Heart left ventricle (tissue), 16 donors: Measurements from ENCODE around the gene CYSTM1. TPM values are rescaled to one million over a fixed set of nuclear protein-coding genes. Genes with fewer than 3 reads are reported as not detected.

Experiments
- ATAC-seq, 4 donors: fragments of 200-7000 bp; cut with Tn5 transposase; one replicate each; pipeline ENCODE4 v1.9.1; 2020 to 2022; ENCODE audit warnings: moderate library complexity in 4 of 4, mild to moderate bottlenecking in 3 of 4, moderate number of reproducible peaks in 1 of 4
- DNase-seq, 5 donors: peaks; one replicate each; pipeline ENCODE4 v3.0.0-alpha.2; 2020
- H3K27ac ChIP-seq, 12 donors: fragments of 200-600 bp; sonication (generic) in 4 of 12; one replicate each; pipeline versions ENCODE4 v1.5.0 to v1.8.0; 2016 to 2022; ENCODE audit warnings: mild to moderate bottlenecking in 2 of 12
- H3K27me3 ChIP-seq, 9 donors: fragments of 200-600 bp; sonication (generic) in 2 of 9; one replicate each; pipeline versions ENCODE4 v1.5.1 to v1.8.0; 2016 to 2022; ENCODE audit warnings: mild to moderate bottlenecking in 3 of 9
- H3K36me3 ChIP-seq, 9 donors: fragments of 200-600 bp; sonication (generic) in 2 of 9; one replicate each; pipeline versions ENCODE4 v1.5.0 to v1.8.0; 2018 to 2022; ENCODE audit warnings: mild to moderate bottlenecking in 2 of 9
- H3K4me1 ChIP-seq, 12 donors: fragments of 200-600 bp; sonication (generic) in 4 of 12; one replicate each; pipeline versions ENCODE4 v1.5.0 to v1.8.0; 2016 to 2022; ENCODE audit warnings: mild to moderate bottlenecking in 3 of 12
- H3K4me3 ChIP-seq, 12 donors: fragments of 200-600 bp; sonication (generic) in 4 of 12; one replicate each; pipeline versions ENCODE4 v1.5.0 to v1.8.0; 2017 to 2022; ENCODE audit warnings: mild to moderate bottlenecking in 9 of 12, moderate library complexity in 4 of 12
- H3K9me3 ChIP-seq, 12 donors: fragments of 200-600 bp; sonication (generic) in 4 of 12; one replicate each; pipeline versions ENCODE4 v1.5.0 to v1.8.0; 2016 to 2022; ENCODE audit warnings: mild to moderate bottlenecking in 1 of 12
- POLR2A ChIP-seq, 2 donors: fragments of 450-650 bp; IDR thresholded peaks; one replicate each; pipeline ENCODE4 v1.6.1; 2017; ENCODE audit warnings: antibody characterized with exemption in 2 of 2, mild to moderate bottlenecking in 2 of 2, moderate library complexity in 2 of 2
- whole genome bisulfite sequencing, 4 donors: extraction: QIAGEN DNeasy Blood & Tissue Kit in 2 of 4; methylation state at CpG; one replicate each; pipeline versions ENCODE4 v1.1.5 to v1.1.7; 2013 to 2018; 5-methylcytosine and 5-hydroxymethylcytosine counted together
- intact Hi-C, 10 donors: fragments of 100-400 bp; cut with DNase I; formaldehyde crosslinking; loops; one replicate each; pipeline versions ENCODE4 v1.11.1 to v1.14.2; 2022
- polyA plus RNA-seq, 2 donors: library from polyadenylated mRNA; stranded (reverse); fragments of 200-250 nt; gene quantifications; one replicate each; pipeline ENCODE4 v1.2.3, GENCODE V29; 2013
- total RNA-seq, 9 donors: library from RNA; depleted of rRNA in 2 of 9; stranded (reverse); fragments of >200 nt in 2 of 9; fragmentation: NEBNext Ultra II Directional in 3 of 9; extraction: Animal tissue kit (Norgen Biotek cat#: 25700) in 3 of 9; gene quantifications; one replicate each; pipeline versions ENCODE4 v1.1.0 to v1.2.4, GENCODE V29; 2016 to 2023
- TF ChIP-seq, protein P1 (sequence below), 12 donors: fragments of 200-600 bp; sonication (generic) in 4 of 12; IDR thresholded peaks; one replicate each; pipeline versions ENCODE4 v1.5.0 to v1.8.0; 2018 to 2022; ENCODE audit warnings: antibody characterized with exemption in 12 of 12, mild to moderate bottlenecking in 5 of 12
- donor health status: ischemic (EF 13 %, LVEDD 7.1; RV severe dilation, severe dysfunction).
- donor health status: healthy with polysubstance abuse.
- donor health status: DM: no; HTN: yes; CAD: no.
- donor health status: DM: no; HTN: no; CAD: no.
- donor health status: ischemic (EF 25% LVEDD 6.9; RV normal size, moderate dysfunction).
- donor health status: ischemic (EF 25% LVEDD 5.7; RV mildly dilated, moderate dysfunction).
- donor health status: healthy.
- donor health status: DM: yes; HTN: yes; CAD: no.
- donor health status: ischemic (EF 35%, LVEDD 5.7; RV mildly dilated, moderate dysfunction).
- donor health status: nonischemic (EF 11% LVEDD 7.7; RV severe dilation, severe dysfunction).
- donor health status: DM: yes; HTN: yes; CAD: no.
- donor health status: PGD.
- donor health status: ischemic (EF 29% LVEDD 5.4; RV normal size, mild dysfunction).
- donor health status: nonischemic (EF 23%, LVEDD 6.1; RV moderate dilation, normal function).

The CYSTM1 gene
- total and polyA plus RNA-seq, 11 donors, result 58.1 to 238 (median 94.5) TPM

DNA sequence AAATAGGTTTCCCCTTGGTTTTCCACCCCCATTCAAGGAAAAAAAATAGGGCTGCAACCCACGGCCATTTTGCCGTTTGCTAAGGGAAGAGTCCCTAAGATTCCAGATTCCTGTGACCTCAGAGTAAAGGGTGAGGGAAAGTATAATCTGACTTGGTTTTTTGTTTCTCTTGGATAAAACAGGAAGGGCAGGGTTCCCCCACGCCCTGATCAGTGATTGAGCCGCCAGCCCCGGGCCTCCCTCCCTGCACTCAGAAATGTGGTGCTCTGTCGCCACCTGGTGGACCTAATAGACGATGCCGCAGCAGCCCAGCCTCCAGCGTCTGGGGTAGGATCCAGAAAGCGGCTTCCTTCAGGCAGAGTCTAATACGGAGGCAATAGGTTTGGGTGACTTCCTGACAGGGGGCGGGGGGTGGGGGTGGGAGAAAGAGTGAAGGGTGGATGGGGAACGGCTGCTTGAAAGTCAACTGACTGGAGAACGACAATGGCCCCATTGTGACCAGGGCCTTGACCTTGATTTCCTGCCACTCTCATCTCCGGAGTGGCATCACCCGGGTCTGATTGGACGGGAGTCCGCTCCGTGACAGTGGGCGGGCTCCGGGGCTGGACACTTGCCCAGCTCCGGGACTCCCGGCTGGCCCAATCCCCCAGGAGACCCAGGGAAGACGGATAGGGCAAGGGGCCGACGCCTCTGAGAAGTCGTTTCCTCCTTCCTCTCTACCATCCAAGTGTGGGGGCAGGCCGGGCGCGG lies 17.8 kb upstream of the CYSTM1 start:
- peaks cover 0 to 19% (median 9%) of the 10 kb centered on the region in 12 donors for H3K4me1 ChIP-seq
- H3K36me3 ChIP-seq, result no peaks in the 10 kb centered on the region
- peak overlapping the region in 11 of 12 donors; percentile 15 to 57 (median 48) for H3K4me3 ChIP-seq
- WGBS, 4 donors, result 3 to 6% (median 5%) methylated on average over 27 to 30 of the region's 30 CpGs
- DNase-seq (peak; percentile 88 to 93 (median 90)), ATAC-seq (peak; percentile 93 to 96 (median 96))
- no peaks in the 10 kb centered on the region for H3K9me3 ChIP-seq
- H3K27me3 ChIP-seq, result no peaks in the 10 kb centered on the region
- TF ChIP-seq POLR2A (IDR thresholded peaks at IDR 0.05), result no peak
- TF ChIP-seq, protein P1, sequence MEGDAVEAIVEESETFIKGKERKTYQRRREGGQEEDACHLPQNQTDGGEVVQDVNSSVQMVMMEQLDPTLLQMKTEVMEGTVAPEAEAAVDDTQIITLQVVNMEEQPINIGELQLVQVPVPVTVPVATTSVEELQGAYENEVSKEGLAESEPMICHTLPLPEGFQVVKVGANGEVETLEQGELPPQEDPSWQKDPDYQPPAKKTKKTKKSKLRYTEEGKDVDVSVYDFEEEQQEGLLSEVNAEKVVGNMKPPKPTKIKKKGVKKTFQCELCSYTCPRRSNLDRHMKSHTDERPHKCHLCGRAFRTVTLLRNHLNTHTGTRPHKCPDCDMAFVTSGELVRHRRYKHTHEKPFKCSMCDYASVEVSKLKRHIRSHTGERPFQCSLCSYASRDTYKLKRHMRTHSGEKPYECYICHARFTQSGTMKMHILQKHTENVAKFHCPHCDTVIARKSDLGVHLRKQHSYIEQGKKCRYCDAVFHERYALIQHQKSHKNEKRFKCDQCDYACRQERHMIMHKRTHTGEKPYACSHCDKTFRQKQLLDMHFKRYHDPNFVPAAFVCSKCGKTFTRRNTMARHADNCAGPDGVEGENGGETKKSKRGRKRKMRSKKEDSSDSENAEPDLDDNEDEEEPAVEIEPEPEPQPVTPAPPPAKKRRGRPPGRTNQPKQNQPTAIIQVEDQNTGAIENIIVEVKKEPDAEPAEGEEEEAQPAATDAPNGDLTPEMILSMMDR (IDR thresholded peaks at IDR 0.05), result peak; percentile 85 to 93 (median 90)
- intact Hi-C loops, result loop anchor here (1.0 to 10.0 kb wide), 13 partner anchors 50 to 522 kb away; no protein-coding TSS in a partner anchor
- peak overlapping the region in 11 of 12 donors; percentile 11 to 71 (median 43) for H3K27ac ChIP-seq

DNA sequence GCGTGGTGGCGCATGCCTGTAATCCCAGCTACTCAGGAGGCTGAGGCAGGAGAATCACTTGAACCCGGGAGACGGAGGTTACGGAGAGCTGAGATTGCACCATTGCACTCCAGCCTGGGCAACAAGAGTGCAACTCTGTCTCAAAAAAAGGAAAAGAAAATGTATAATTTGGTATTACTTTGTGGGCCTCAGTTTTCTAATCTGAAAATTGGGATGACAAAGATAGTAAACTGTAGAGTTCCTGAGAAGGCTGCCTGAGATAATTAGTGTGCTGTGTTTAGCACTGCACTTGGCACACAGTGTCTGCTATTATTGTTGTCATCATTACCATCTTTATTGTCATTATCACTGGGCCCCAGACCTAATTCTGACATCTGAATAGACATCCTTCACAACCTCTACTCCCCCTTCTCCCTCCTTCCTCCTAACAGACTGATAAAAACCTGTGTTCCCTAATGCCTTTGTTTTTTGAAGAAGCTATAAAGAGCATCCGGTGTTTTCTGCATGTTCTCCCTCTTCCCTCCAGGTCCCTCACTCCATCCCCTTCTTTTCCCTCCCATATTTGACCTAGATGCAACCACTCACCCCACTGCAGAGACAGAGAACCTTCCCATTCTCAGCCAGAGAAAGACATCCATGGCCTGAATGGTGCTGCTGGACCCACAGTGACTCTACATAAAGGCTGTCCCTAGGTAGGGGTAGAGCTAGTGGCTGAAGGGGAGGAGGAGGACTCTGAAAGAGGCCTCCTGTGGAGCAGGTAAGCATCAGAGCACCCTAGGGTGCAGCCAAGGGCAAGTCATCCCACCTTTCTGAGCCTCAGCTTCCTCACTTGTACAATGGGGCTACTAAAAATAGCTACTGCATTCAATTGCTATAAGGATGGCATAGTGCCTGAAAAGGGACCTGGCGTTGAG lies 15.7 kb upstream of the CYSTM1 start:
- WGBS, 4 donors, result 71 to 80% (median 77%) methylated on average over 7 of the region's 7 CpGs
- Histone ChIP-seq H3K4me3 (no peak overlapping the region), H3K9me3 (no peaks in the 10 kb centered on the region), H3K27me3 (no peaks in the 10 kb centered on the region), H3K36me3 (no peaks in the 10 kb centered on the region), H3K4me1 (peaks cover 0 to 19% (median 9%) of the 10 kb centered on the region in 12 donors), H3K27ac (no peak overlapping the region)
- TF ChIP-seq, protein P1 (IDR thresholded peaks at IDR 0.05), result no peak
- no peak for TF ChIP-seq POLR2A (IDR thresholded peaks at IDR 0.05)
- ATAC-seq, result no peak
- no peak for DNase-seq
- intact Hi-C loops, result loop anchor here in 8 of 10 donors (5.0 to 10.0 kb wide), 6 partner anchors 52 to 524 kb away; no protein-coding TSS in a partner anchor

DNA sequence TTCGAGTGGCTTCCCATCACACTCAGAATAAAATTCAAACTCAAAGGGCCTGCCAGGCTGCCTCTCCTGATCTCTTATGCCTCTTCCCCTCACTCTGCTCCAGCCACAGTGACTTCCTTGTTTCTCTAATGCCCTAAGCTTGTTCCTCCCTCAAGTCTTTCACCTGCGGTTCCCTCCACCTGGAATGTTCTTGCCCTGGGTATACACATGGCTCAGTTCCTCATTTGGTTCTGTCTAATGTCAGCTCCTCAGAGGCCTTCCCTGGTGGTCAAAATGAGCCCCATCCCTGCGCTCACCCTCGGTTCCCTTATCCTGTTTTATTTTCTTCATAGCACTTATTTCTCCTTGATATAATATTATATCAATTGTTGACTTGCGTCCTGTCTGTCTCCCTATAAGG lies 12.7 kb upstream of the CYSTM1 start:
- peaks cover 0 to 21% (median 6%) of the 10 kb centered on the region in 12 donors for H3K4me1 ChIP-seq
- WGBS, 4 donors, result 87 to 95% (median 92%) methylated on average over 5 of the region's 5 CpGs
- no peaks in the 10 kb centered on the region for H3K27me3 ChIP-seq
- DNase-seq (no peak), ATAC-seq (no peak)
- no peak overlapping the region for H3K27ac ChIP-seq
- H3K4me3 ChIP-seq, result no peak overlapping the region
- no peak for TF ChIP-seq POLR2A (IDR thresholded peaks at IDR 0.05)
- H3K9me3 ChIP-seq, result no peaks in the 10 kb centered on the region
- no peaks in the 10 kb centered on the region for H3K36me3 ChIP-seq
- intact Hi-C loops, result no loop called here

DNA sequence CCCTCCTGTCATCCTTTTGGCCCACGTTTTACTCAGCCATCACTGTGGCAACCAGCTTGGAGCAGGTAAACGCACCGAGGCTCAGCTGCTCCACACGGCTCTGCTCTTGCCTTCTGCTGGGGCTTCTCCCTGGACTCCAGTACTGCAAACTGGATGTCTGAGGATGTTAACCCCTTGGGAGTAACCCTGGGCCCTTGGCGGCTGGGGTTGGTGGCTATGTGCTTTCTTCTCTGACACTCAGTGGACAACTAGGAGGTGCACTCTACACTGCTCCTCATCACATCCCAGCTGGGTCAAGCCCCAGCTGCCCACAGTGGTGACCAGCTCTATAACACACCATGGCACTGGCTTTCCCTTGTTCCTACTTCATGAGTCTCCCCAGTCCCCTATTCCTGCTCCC lies 12.2 kb upstream of the CYSTM1 start:
- H3K4me3 ChIP-seq, result no peak overlapping the region
- no peak overlapping the region for H3K27ac ChIP-seq
- ATAC-seq (peak in 1 of 4 donors; percentile 20), DNase-seq (no peak)
- no peaks in the 10 kb centered on the region for H3K27me3 ChIP-seq
- peaks cover 0 to 16% (median 5%) of the 10 kb centered on the region in 12 donors for H3K4me1 ChIP-seq
- no peaks in the 10 kb centered on the region for H3K36me3 ChIP-seq
- TF ChIP-seq, protein P1 (IDR thresholded peaks at IDR 0.05), result no peak
- no peak for TF ChIP-seq POLR2A (IDR thresholded peaks at IDR 0.05)
- H3K9me3 ChIP-seq, result no peaks in the 10 kb centered on the region
- intact Hi-C loops, result no loop called here
- WGBS, 4 donors, result 78 to 81% (median 79%) methylated on average over 5 of the region's 5 CpGs
